ENCODE measurements around the gene CAB39L. TPM values are rescaled to one million over a fixed set of nuclear protein-coding genes. Genes with fewer than 3 reads are reported as not detected.

Gene CAB39L
- polyA plus RNA-seq, 2 of the 4 experiments (the other 2 are of a cell fraction): 2.3 to 5.2 TPM

- H3K9me3 ChIP-seq: no peaks in the 10 kb centered on the region
- CTCF ChIA-PET: no interaction called here
- FAIRE-seq (no peak), ATAC-seq (no peak), DNase-seq (ENCODE audit: low read depth in 1 of 2, low spot score in 1 of 2) (no peak)
- TF ChIP-seq RNF2 (IDR thresholded peaks at IDR 0.05; ENCODE audit: borderline replicate concordance, low read depth) (no peak), JUNB (IDR thresholded peaks at IDR 0.05) (no peak), BCL3 (IDR thresholded peaks at IDR 0.05) (no peak), CHD2 (IDR thresholded peaks at IDR 0.05; ENCODE audit: low read length, partially characterized antibody) (no peak), TP53 (CRISPR knock-in tag; IDR thresholded peaks at IDR 0.05) (no peak), GATA3 (IDR thresholded peaks at IDR 0.05; ENCODE audit: borderline replicate concordance) (no peak), BHLHE40 (IDR thresholded peaks at IDR 0.05; ENCODE audit: low read depth, low read length) (no peak), SMC3 (IDR thresholded peaks at IDR 0.05) (no peak), ZSCAN20 (CRISPR knock-in tag; IDR thresholded peaks at IDR 0.05) (no peak), POLR2AphosphoS2 (conservative IDR thresholded peaks at IDR 0.05; ENCODE audit: low read length) (no peak), FOSB (CRISPR knock-in tag; IDR thresholded peaks at IDR 0.05) (no peak), CEBPB (IDR thresholded peaks at IDR 0.05) (no peak), CBX8 (IDR thresholded peaks at IDR 0.05) (no peak), EHMT2 (IDR thresholded peaks at IDR 0.05; ENCODE audit: low read depth) (no peak), NPAS2 (CRISPR knock-in tag; IDR thresholded peaks at IDR 0.05; ENCODE audit: borderline replicate concordance) (no peak), FOSL2 (IDR thresholded peaks at IDR 0.05) (no peak), FOSL2 (CRISPR knock-in tag; IDR thresholded peaks at IDR 0.05) (no peak), HEYL (CRISPR knock-in tag; IDR thresholded peaks at IDR 0.05) (no peak)
- POLR2A ChIA-PET: no interaction called here
- no peak overlapping the region for H3K4me3 ChIP-seq
- WGBS (ENCODE audit: missing lambda C conversion rate): 91% methylated on average over 21 of the region's 23 CpGs
- H3K4me1 ChIP-seq: no peaks in the 10 kb centered on the region
- no peak overlapping the region for H3K27ac ChIP-seq
- no peak overlapping the region for H3K4me2 ChIP-seq
Observed at GRCh38 chr13:49347650-49348385, 96.0 kb downstream of the CAB39L start.

GRCh38 chr13:49346460-49346859, 97.4 kb downstream of the CAB39L start:
- ATAC-seq (no peak), FAIRE-seq (no peak), DNase-seq (ENCODE audit: low read depth in 1 of 2, low spot score in 1 of 2) (no peak)
- no peaks in the 10 kb centered on the region for H3K9me3 ChIP-seq
- POLR2A ChIA-PET: no interaction called here
- WGBS (ENCODE audit: missing lambda C conversion rate): 80% methylated on average over 5 of the region's 5 CpGs
- CTCF ChIA-PET: no interaction called here
- no peak overlapping the region for H3K4me2 ChIP-seq
- TF ChIP-seq FOSL2 (IDR thresholded peaks at IDR 0.05) (no peak), FOSL2 (CRISPR knock-in tag; IDR thresholded peaks at IDR 0.05) (no peak), CHD2 (IDR thresholded peaks at IDR 0.05; ENCODE audit: low read length, partially characterized antibody) (no peak), MYC (IDR thresholded peaks at IDR 0.05; ENCODE audit: borderline replicate concordance, low read length) (no peak)
- H3K4me3 ChIP-seq: no peak overlapping the region
- no peak overlapping the region for H3K27ac ChIP-seq
- H3K4me1 ChIP-seq: no peaks in the 10 kb centered on the region

GRCh38 chr13:49343731-49344130, 100.1 kb downstream of the CAB39L start:
- ChIA-PET POLR2A (interaction anchor here (0.7 kb wide), 1 partner anchor 593 kb away, joined by 3 read pairs; the partner anchor contains the start of gene SPRYD7), CTCF (interaction anchor here (0.7 kb wide), 1 partner anchor 196 kb away, joined by 3 read pairs; no protein-coding TSS in a partner anchor)
- Histone ChIP-seq H3K27ac (no peak overlapping the region), H3K4me1 (no peaks in the 10 kb centered on the region), H3K9me3 (no peaks in the 10 kb centered on the region), H3K4me2 (no peak overlapping the region), H3K4me3 (no peak overlapping the region)
- no peak for FAIRE-seq
- 63% methylated on average over 2 of the region's 2 CpGs for WGBS (ENCODE audit: missing lambda C conversion rate)
- no peak for ATAC-seq
- no peak for DNase-seq (ENCODE audit: low read depth in 1 of 2, low spot score in 1 of 2)
- TF ChIP-seq FOSL2 (IDR thresholded peaks at IDR 0.05) (no peak), FOSL2 (CRISPR knock-in tag; IDR thresholded peaks at IDR 0.05) (no peak), PHF8 (IDR thresholded peaks at IDR 0.05; ENCODE audit: borderline replicate concordance, low read depth) (no peak), TP53 (CRISPR knock-in tag; IDR thresholded peaks at IDR 0.05) (no peak), FOXS1 (CRISPR knock-in tag; IDR thresholded peaks at IDR 0.05) (no peak), SREBF2 (IDR thresholded peaks at IDR 0.05) (no peak), HES2 (IDR thresholded peaks at IDR 0.05) (no peak), RARB (CRISPR knock-in tag; IDR thresholded peaks at IDR 0.05) (no peak), BHLHE40 (IDR thresholded peaks at IDR 0.05; ENCODE audit: low read depth, low read length) (no peak), E2F6 (IDR thresholded peaks at IDR 0.05; ENCODE audit: borderline replicate concordance, low read depth) (no peak), FOSB (CRISPR knock-in tag; IDR thresholded peaks at IDR 0.05) (no peak), HOXA7 (CRISPR knock-in tag; IDR thresholded peaks at IDR 0.05) (no peak), CTCF (IDR thresholded peaks at IDR 0.05) (no peak), ZSCAN20 (CRISPR knock-in tag; IDR thresholded peaks at IDR 0.05) (no peak)
